ENCODE data around the gene RIPOR3. TPM values are rescaled to one million over a fixed set of nuclear protein-coding genes. Genes with fewer than 3 reads are reported as not detected.

The RIPOR3 gene
- total and polyA plus RNA-seq, 9 of the 15 experiments (the other 6 are each of a cell fraction or from before 2014, with no cell fraction given), result 3.3 to 62.7 (median 21.4) TPM

DNA sequence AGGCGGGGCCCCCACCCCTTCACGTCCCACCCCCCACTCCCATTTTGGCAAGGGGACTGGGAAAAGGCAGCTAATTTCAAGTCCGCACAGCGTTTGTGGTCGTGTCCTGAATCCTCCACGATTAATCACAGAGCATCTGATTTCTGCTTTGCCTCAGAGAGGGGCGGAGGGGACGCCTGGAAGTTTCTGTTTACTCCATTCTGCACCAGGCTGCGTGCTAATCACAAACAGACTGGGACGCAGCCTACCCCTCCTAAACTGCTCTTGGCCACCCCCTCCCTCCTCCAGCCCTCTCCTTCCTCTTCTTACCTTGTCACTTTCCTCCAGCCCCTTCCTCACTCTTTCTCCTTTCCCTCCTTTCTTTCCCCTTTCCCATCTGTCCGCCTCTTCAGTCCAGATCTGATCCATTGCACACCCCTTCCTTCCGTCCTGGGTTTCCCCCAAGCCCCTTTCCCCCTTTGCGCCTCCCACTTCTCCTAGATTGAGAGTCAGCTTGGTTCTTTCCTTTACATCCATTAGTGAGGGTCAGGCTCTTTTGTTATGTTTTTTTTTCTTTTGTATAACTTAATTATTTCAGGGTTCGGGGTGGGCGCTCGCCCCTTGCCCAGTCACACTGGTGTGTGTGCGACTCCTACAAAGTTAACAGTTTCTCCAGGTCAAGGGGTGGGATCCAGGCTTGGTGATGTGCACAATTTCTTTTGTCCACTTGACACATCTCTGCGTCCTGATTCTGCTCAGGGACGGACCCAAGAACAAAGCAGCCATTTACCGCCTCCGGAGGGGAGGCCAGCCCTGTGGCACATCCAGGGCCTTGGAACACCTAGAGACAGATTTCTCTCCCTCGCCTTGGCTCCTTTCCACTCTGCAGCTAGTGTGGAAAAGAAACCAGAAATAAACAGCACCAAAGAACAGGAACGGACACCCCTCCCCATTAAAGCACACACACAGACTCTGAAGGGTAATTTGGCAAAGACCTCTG, 520 bp upstream of the RIPOR3 start (continued):
- TF ChIP-seq, protein P1, sequence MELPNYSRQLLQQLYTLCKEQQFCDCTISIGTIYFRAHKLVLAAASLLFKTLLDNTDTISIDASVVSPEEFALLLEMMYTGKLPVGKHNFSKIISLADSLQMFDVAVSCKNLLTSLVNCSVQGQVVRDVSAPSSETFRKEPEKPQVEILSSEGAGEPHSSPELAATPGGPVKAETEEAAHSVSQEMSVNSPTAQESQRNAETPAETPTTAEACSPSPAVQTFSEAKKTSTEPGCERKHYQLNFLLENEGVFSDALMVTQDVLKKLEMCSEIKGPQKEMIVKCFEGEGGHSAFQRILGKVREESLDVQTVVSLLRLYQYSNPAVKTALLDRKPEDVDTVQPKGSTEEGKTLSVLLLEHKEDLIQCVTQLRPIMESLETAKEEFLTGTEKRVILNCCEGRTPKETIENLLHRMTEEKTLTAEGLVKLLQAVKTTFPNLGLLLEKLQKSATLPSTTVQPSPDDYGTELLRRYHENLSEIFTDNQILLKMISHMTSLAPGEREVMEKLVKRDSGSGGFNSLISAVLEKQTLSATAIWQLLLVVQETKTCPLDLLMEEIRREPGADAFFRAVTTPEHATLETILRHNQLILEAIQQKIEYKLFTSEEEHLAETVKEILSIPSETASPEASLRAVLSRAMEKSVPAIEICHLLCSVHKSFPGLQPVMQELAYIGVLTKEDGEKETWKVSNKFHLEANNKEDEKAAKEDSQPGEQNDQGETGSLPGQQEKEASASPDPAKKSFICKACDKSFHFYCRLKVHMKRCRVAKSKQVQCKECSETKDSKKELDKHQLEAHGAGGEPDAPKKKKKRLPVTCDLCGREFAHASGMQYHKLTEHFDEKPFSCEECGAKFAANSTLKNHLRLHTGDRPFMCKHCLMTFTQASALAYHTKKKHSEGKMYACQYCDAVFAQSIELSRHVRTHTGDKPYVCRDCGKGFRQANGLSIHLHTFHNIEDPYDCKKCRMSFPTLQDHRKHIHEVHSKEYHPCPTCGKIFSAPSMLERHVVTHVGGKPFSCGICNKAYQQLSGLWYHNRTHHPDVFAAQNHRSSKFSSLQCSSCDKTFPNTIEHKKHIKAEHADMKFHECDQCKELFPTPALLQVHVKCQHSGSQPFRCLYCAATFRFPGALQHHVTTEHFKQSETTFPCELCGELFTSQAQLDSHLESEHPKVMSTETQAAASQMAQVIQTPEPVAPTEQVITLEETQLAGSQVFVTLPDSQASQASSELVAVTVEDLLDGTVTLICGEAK (IDR thresholded peaks at IDR 0.05), result peak; percentile 71
- TF ChIP-seq, protein P1 (CRISPR knock-in tag; IDR thresholded peaks at IDR 0.05), result no peak
- no peak for TF ChIP-seq ILK (tag; IDR thresholded peaks at IDR 0.05; ENCODE audit: borderline replicate concordance, low read depth)
- TF ChIP-seq BACH1 (tag; IDR thresholded peaks at IDR 0.05), result no peak
- TF ChIP-seq PRMT5 (CRISPR knock-in tag; IDR thresholded peaks at IDR 0.05), result no peak
- TF ChIP-seq JUN (IDR thresholded peaks at IDR 0.05; ENCODE audit: borderline replicate concordance, low read depth, low read length), result no peak
- no peak for TF ChIP-seq JUN (CRISPR knock-in tag; IDR thresholded peaks at IDR 0.05; ENCODE audit: borderline replicate concordance)
- no peak; the same call in 1 of the 2 replicates for TF ChIP-seq MYC (IDR thresholded peaks at IDR 0.05; ENCODE audit: low read depth, low read length)
- TF ChIP-seq MYC (CRISPR knock-in tag; IDR thresholded peaks at IDR 0.05; ENCODE audit: borderline replicate concordance, low read depth), result no peak
- no peak for TF ChIP-seq CHD1 (IDR thresholded peaks at IDR 0.05; ENCODE audit: low read length)
- TF ChIP-seq HLTF (IDR thresholded peaks at IDR 0.05), result peak; percentile 87

All from K562 (cell line).